ENCODE data around the gene LRRC37B.
"Not testable (repeated sequence)": the region's sequence is repeated elsewhere in the genome, so short reads cannot be mapped to it uniquely, and the experiment has no call there.

Gene LRRC37B

GRCh38 chr17:32006957-32007462, at the start of gene LRRC37B:
Gene LRRC37B, plus strand, starts transcription at chr17:32007383. Its CDS starts 14,010 bp downstream, at chr17:32021393.
- peak; percentile 79 for DNase-seq

GRCh38 chr17:31964131-31964530, 43.1 kb upstream of the LRRC37B start:
- DNase-seq = not testable (repeated sequence)

- DNase-seq = no peak
Measured at GRCh38 chr17:31967648-31968047, 39.5 kb upstream of the LRRC37B start.

- DNase-seq = not testable (repeated sequence)
Measured at GRCh38 chr17:31970416-31970815, 36.8 kb upstream of the LRRC37B start.

GRCh38 chr17:31974269-31975071, 32.7 kb upstream of the LRRC37B start:
- peak; percentile 7 for DNase-seq

- not testable (repeated sequence) for DNase-seq
Measured at GRCh38 chr17:31975391-31975790, 31.8 kb upstream of the LRRC37B start.

GRCh38 chr17:31991821-31992220, 15.4 kb upstream of the LRRC37B start:
- not testable (repeated sequence) for DNase-seq

GRCh38 chr17:31997005-31997404, 10.2 kb upstream of the LRRC37B start:
- DNase-seq = peak; percentile 30

- peak; percentile 12 for DNase-seq
Measured at GRCh38 chr17:32007463-32008298, 498 bp downstream of the LRRC37B start.

GRCh38 chr17:32009262-32009542, 2.0 kb downstream of the LRRC37B start:
- no peak for DNase-seq

GRCh38 chr17:32010114-32010513, 2.9 kb downstream of the LRRC37B start:
- DNase-seq = no peak

GRCh38 chr17:32015245-32016013, 8.2 kb downstream of the LRRC37B start:
- no peak for DNase-seq

- peak; percentile 57 for DNase-seq
Measured at GRCh38 chr17:32016231-32016630, 9.0 kb downstream of the LRRC37B start.

- DNase-seq = no peak
Measured at GRCh38 chr17:32019228-32019627, 12.0 kb downstream of the LRRC37B start.

GRCh38 chr17:32020943-32021614, 13.9 kb downstream of the LRRC37B start:
- DNase-seq = no peak

- DNase-seq = no peak
Measured at GRCh38 chr17:32021615-32021955, 14.4 kb downstream of the LRRC37B start.

- DNase-seq = not testable (repeated sequence)
Measured at GRCh38 chr17:32022554-32022953, 15.4 kb downstream of the LRRC37B start.

GRCh38 chr17:32027271-32027670, 20.1 kb downstream of the LRRC37B start:
- not testable (repeated sequence) for DNase-seq

- no peak for DNase-seq
Measured at GRCh38 chr17:32033223-32033622, 26.0 kb downstream of the LRRC37B start.

- DNase-seq = peak; percentile 22
Measured at GRCh38 chr17:32033812-32034211, 26.6 kb downstream of the LRRC37B start.

GRCh38 chr17:32040246-32040645, 33.1 kb downstream of the LRRC37B start:
- not testable (repeated sequence) for DNase-seq

GRCh38 chr17:32041306-32041875, 34.2 kb downstream of the LRRC37B start:
- DNase-seq = not testable (repeated sequence)

Measured in inflammatory macrophage treated with lipopolysaccharide for 4 hours (primary cell).